Hepatocyte (in vitro differentiated cells): ENCODE results near the gene DOCK1.

Experiments used
- CTCF ChIP-seq: fragments of 200-600 bp; sonication (generic); IDR thresholded peaks from 2 replicates; pipeline ENCODE4 v1.5.1; 2016; ENCODE audit warnings: antibody characterized with exemption, mild to moderate bottlenecking; ENCODE audit not compliant: poor library complexity
- EZH2 ChIP-seq: fragments of 200-600 bp; sonication (generic); IDR thresholded peaks from 2 replicates; pipeline ENCODE4 v1.6.1; 2016; ENCODE audit warnings: antibody characterized with exemption, mild to moderate bottlenecking, borderline replicate concordance
- EZH2phosphoT487 ChIP-seq: fragments of 200-600 bp; sonication (generic); IDR thresholded peaks from one replicate; pipeline ENCODE4 v1.6.1; 2018; ENCODE audit warnings: antibody characterized with exemption, mild to moderate bottlenecking, low read depth, moderate library complexity; ENCODE audit not compliant: unreplicated experiment, severe bottlenecking

GRCh38 chr10:127044186-127044585 is 139.0 kb downstream of the DOCK1 start:
- TF ChIP-seq CTCF, result no peak
- TF ChIP-seq EZH2, result no peak
- no peak for TF ChIP-seq EZH2phosphoT487
